Measurements from ENCODE around the gene ADM5. TPM values are rescaled to one million over a fixed set of nuclear protein-coding genes. Genes with fewer than 3 reads are reported as not detected.

ADM5 gene
- total RNA-seq, 1 donor from 2014 or later: 10.4 TPM

- Mint-ChIP-seq H3K9me3 (no peaks in the 10 kb centered on the region), H3K36me3 (peaks cover 15% of the 10 kb centered on the region), H3K4me3 (peak overlapping the region; percentile 47), H3K4me1 (peaks cover 22% of the 10 kb centered on the region), H3K27ac (peak overlapping the region; percentile 91), H3K27me3 (ENCODE audit: low read depth) (no peaks in the 10 kb centered on the region)
- peak; percentile 92 to 99 for DNase-seq (ENCODE audit: low spot score in 2 of 2, unreplicated experiment in 2 of 2)
- TF ChIP-seq CTCF (IDR thresholded peaks at IDR 0.05; ENCODE audit: unreplicated experiment): peak; percentile 98
These were observed 8.7 kb upstream of the ADM5 start for GRCh38 chr19:49680421-49681351.

GRCh38 chr19:49681830-49682229 lies 7.6 kb upstream of the ADM5 start:
- no peak for TF ChIP-seq CTCF (IDR thresholded peaks at IDR 0.05; ENCODE audit: unreplicated experiment)
- Mint-ChIP-seq H3K9me3 (no peaks in the 10 kb centered on the region), H3K27me3 (ENCODE audit: low read depth) (no peaks in the 10 kb centered on the region), H3K27ac (no peak overlapping the region), H3K4me3 (no peak overlapping the region), H3K36me3 (peaks cover 17% of the 10 kb centered on the region), H3K4me1 (peaks cover 22% of the 10 kb centered on the region)
- no peak for DNase-seq (ENCODE audit: low spot score in 2 of 2, unreplicated experiment in 2 of 2)

GRCh38 chr19:49682274-49682673 lies 7.1 kb upstream of the ADM5 start:
- no peak for DNase-seq (ENCODE audit: low spot score in 2 of 2, unreplicated experiment in 2 of 2)
- no peak overlapping the region for H3K4me3 Mint-ChIP-seq
- TF ChIP-seq CTCF (IDR thresholded peaks at IDR 0.05; ENCODE audit: unreplicated experiment): no peak
- H3K36me3 Mint-ChIP-seq: peaks cover 17% of the 10 kb centered on the region
- H3K4me1 Mint-ChIP-seq: peaks cover 22% of the 10 kb centered on the region
- no peaks in the 10 kb centered on the region for H3K9me3 Mint-ChIP-seq
- no peak overlapping the region for H3K27ac Mint-ChIP-seq
- no peaks in the 10 kb centered on the region for H3K27me3 Mint-ChIP-seq (ENCODE audit: low read depth)

- TF ChIP-seq CTCF (IDR thresholded peaks at IDR 0.05; ENCODE audit: unreplicated experiment): no peak
- no peak for DNase-seq (ENCODE audit: low spot score in 2 of 2, unreplicated experiment in 2 of 2)
- Mint-ChIP-seq H3K27ac (no peak overlapping the region), H3K36me3 (peaks cover 22% of the 10 kb centered on the region), H3K4me3 (no peak overlapping the region), H3K27me3 (ENCODE audit: low read depth) (no peaks in the 10 kb centered on the region), H3K9me3 (no peaks in the 10 kb centered on the region), H3K4me1 (peaks cover 14% of the 10 kb centered on the region)
These were observed 5.6 kb upstream of the ADM5 start for GRCh38 chr19:49683814-49684250.

GRCh38 chr19:49684251-49684982 lies 5.0 kb upstream of the ADM5 start:
- H3K9me3 Mint-ChIP-seq: no peaks in the 10 kb centered on the region
- H3K27ac Mint-ChIP-seq: no peak overlapping the region
- H3K4me1 Mint-ChIP-seq: peaks cover 17% of the 10 kb centered on the region
- H3K36me3 Mint-ChIP-seq: peaks cover 22% of the 10 kb centered on the region
- no peaks in the 10 kb centered on the region for H3K27me3 Mint-ChIP-seq (ENCODE audit: low read depth)
- TF ChIP-seq CTCF (IDR thresholded peaks at IDR 0.05; ENCODE audit: unreplicated experiment): peak; percentile 25
- no peak for DNase-seq (ENCODE audit: low spot score in 2 of 2, unreplicated experiment in 2 of 2)
- H3K4me3 Mint-ChIP-seq: no peak overlapping the region
